ENCODE data around the gene PIGS.

The PIGS gene

DNA sequence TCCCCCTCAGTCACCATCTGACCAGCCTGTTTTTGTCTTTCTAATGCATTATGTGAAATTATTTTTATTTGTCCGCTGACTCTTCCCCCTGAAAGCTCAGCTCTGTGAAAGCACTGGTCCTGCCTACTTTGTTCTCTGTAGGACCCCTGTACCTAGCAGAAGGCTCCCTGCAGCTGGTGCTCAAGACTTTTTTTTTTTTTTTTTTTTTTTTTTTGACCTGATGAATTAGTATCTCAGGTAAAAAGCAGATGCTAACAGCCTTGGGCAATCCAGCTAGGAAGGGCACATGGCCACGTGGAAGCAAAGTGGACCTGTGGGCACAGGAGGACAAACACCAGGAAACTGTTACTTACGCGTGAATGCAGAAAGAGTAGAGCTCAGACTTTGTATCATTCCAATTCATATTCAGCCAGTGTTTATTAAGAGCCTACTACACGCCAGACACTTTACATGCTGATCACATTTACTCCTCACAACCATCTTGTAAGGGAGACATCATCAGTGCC lies 18.3 kb downstream of the PIGS start:
- Histone ChIP-seq H2BK5ac (ENCODE audit: low read length) (no peak overlapping the region), H3K4me3 (ENCODE audit: low read length in 2 of 2) (peak overlapping the region in 1 of 2 donors; percentile 67), H3K4me2 (ENCODE audit: insufficient read depth, low read length, poor library complexity, severe bottlenecking) (peak overlapping the region; percentile 57), H3K9ac (ENCODE audit: low read depth, low read length, poor library complexity) (no peak overlapping the region), H3K4ac (ENCODE audit: low read length) (no peak overlapping the region), H3K4me1 (ENCODE audit: control insufficient read depth in 2 of 2, insufficient read depth in 1 of 2, low read depth in 1 of 2, low read length in 2 of 2) (peaks cover 12 to 18% of the 10 kb centered on the region in 2 donors), H3K27ac (replicated peaks; ENCODE audit: low read length) (no peak overlapping the region), H3K9me3 (replicated peaks in 1 of 2; ENCODE audit: control insufficient read depth in 2 of 2, insufficient read depth in 1 of 2, low read depth in 1 of 2, low read length in 2 of 2) (no peaks in the 10 kb centered on the region), H3K79me1 (ENCODE audit: low read depth, low read length) (peaks cover 6% of the 10 kb centered on the region), H2BK120ac (ENCODE audit: low read depth, low read length) (no peak overlapping the region), H4K8ac (ENCODE audit: low read depth, low read length) (no peak overlapping the region), H3K36me3 (replicated peaks in 1 of 2; ENCODE audit: control insufficient read depth in 2 of 2, insufficient read depth in 2 of 2, low read length in 2 of 2) (peaks cover 20 to 50% of the 10 kb centered on the region in 2 donors), H3K14ac (ENCODE audit: low read length) (no peak overlapping the region), H3K18ac (ENCODE audit: low read length) (no peak overlapping the region), H2BK15ac (ENCODE audit: low read length) (no peak overlapping the region), H4K91ac (ENCODE audit: low read depth, low read length, poor library complexity) (no peak overlapping the region), H2AK5ac (ENCODE audit: low read depth, low read length) (no peak overlapping the region), H2AFZ (ENCODE audit: low read length) (peak overlapping the region; percentile 93), H3K27me3 (ENCODE audit: control insufficient read depth in 3 of 3, insufficient read depth in 3 of 3, low read depth in 1 of 3, low read length in 3 of 3) (no peaks in the 10 kb centered on the region), H3K23ac (ENCODE audit: low read depth, low read length, poor library complexity) (no peak overlapping the region), H2BK12ac (ENCODE audit: low read length) (no peak overlapping the region)
- WGBS, 2 donors (ENCODE audit: extremely low coverage in 2 of 2, insufficient read length in 2 of 2, insufficient replicate concordance in 1 of 2), result no CpG with 5 or more reads among the region's 5 CpGs
- DNase-seq (ENCODE audit: low spot score), result no peak

DNA sequence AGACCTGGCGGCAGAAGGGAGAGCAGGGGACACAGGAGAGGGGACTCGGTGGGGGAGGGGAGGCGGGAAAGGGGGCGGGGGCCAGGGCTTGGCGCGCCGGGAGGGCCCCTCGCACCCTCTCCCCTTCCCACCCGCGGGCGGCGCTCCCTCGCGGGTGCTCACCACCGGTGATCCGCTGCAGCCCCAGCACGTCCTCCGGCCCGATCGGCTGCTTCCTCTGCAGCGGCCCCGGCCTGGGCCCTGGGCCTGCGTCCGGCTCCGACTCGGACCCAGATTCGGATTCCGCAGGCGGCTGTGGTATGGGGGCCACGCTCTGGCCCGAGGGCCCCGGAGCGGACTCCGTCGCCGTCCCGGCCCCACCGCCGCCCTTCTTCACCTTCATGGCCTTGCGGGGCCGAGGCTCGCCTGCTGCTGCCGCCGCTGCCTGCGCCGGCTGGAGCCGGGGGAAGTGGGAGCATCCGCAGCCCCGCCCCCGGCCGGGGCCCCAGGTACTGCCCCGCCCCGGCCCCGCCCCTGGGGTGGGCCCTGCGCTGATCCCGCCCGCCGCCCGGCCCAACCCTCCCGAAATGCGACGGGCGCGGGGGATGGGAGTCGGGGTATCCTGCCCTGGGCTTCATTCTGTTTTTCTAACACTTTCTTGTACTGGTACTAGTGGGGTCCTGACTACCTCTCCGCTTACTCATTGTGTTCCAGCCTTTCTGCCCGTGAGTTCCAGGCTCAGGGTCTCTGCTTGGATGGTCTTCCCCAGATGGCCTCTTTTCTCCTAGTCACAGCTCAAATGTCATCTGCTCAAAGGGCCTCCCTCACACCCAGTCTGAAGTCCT lies 18.9 kb downstream of the PIGS start, which contains the start of gene UNC119:
Gene UNC119, minus strand, starts transcription at position 449 of the 824 bp plus-strand sequence. Its CDS starts 67 bp downstream, at position 382.
- Histone ChIP-seq H3K36me3 (replicated peaks in 1 of 2; ENCODE audit: control insufficient read depth in 2 of 2, insufficient read depth in 2 of 2, low read length in 2 of 2) (peaks cover 20 to 50% of the 10 kb centered on the region in 2 donors), H2BK12ac (ENCODE audit: low read length) (no peak within 1 kb of the TSS), H3K18ac (ENCODE audit: low read length) (peak within 1 kb of the TSS; percentile 98), H3K27me3 (ENCODE audit: control insufficient read depth in 3 of 3, insufficient read depth in 3 of 3, low read depth in 1 of 3, low read length in 3 of 3) (no peaks in the 10 kb centered on the region), H3K23ac (ENCODE audit: low read depth, low read length, poor library complexity) (peak within 1 kb of the TSS; percentile 77), H3K4me3 (ENCODE audit: low read length in 2 of 2) (peak within 1 kb of the TSS; percentile 67 to 87), H3K14ac (ENCODE audit: low read length) (peak within 1 kb of the TSS; percentile 65), H3K4me2 (ENCODE audit: insufficient read depth, low read length, poor library complexity, severe bottlenecking) (peak within 1 kb of the TSS; percentile 87), H3K9me3 (replicated peaks in 1 of 2; ENCODE audit: control insufficient read depth in 2 of 2, insufficient read depth in 1 of 2, low read depth in 1 of 2, low read length in 2 of 2) (no peaks in the 10 kb centered on the region), H3K4ac (ENCODE audit: low read length) (peak within 1 kb of the TSS; percentile 66), H3K4me1 (ENCODE audit: control insufficient read depth in 2 of 2, insufficient read depth in 1 of 2, low read depth in 1 of 2, low read length in 2 of 2) (peaks cover 12 to 18% of the 10 kb centered on the region in 2 donors), H3K79me1 (ENCODE audit: low read depth, low read length) (peaks cover 6% of the 10 kb centered on the region), H3K9ac (ENCODE audit: low read depth, low read length, poor library complexity) (peak within 1 kb of the TSS; percentile 89), H2BK15ac (ENCODE audit: low read length) (peak within 1 kb of the TSS; percentile 17), H3K27ac (replicated peaks; ENCODE audit: low read length) (no peak within 1 kb of the TSS), H2AFZ (ENCODE audit: low read length) (peak within 1 kb of the TSS; percentile 93), H2BK120ac (ENCODE audit: low read depth, low read length) (no peak within 1 kb of the TSS), H4K91ac (ENCODE audit: low read depth, low read length, poor library complexity) (no peak within 1 kb of the TSS), H2BK5ac (ENCODE audit: low read length) (no peak within 1 kb of the TSS), H2AK5ac (ENCODE audit: low read depth, low read length) (no peak within 1 kb of the TSS), H4K8ac (ENCODE audit: low read depth, low read length) (no peak within 1 kb of the TSS)
- peak; percentile 79 for DNase-seq (ENCODE audit: low spot score)
- WGBS, 2 donors (ENCODE audit: extremely low coverage in 2 of 2, insufficient read length in 2 of 2, insufficient replicate concordance in 1 of 2), result no CpG with 5 or more reads among the region's 67 CpGs

DNA sequence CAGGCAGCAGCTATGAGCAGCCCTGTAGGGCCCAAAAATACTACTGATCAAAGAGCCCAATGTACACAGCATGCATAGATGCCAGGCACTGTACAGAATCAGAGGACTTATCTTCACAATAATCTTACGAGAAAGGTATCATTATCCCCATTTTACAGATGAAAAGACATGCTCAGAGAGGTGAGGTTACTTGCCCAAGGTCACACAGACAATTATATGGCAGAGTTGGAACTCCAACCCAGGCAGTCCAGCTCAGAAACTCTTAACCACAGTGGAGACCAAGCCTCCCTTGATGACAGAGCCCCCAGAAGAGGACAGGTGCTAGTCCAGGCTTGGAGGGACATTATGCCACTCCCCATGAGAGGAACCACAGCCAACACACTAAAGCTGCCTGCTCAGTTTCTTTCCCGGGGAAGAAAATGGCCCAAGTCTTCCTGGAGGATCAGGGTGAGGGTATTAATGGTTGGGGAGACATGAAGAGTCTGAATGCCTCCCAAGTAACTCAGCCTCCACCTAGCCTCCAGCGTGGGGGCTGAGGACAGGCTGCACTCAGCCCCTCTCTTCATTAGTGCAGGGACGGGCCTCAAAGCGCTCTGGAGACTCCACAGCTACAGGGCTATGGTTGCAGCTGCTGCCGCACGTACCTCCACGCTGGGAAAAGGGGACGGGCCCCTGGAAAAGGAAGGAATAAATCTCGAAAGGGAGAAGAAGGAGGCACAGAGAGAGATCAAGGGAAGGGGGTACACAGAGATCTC lies 19.7 kb downstream of the PIGS start:
- no peak overlapping the region for H2BK12ac ChIP-seq (ENCODE audit: low read length)
- H2BK120ac ChIP-seq (ENCODE audit: low read depth, low read length), result no peak overlapping the region
- H3K4me3 ChIP-seq (ENCODE audit: low read length in 2 of 2), result peak overlapping the region; percentile 67 to 87
- peaks cover 6% of the 10 kb centered on the region for H3K79me1 ChIP-seq (ENCODE audit: low read depth, low read length)
- no peak overlapping the region for H4K8ac ChIP-seq (ENCODE audit: low read depth, low read length)
- peaks cover 12 to 18% of the 10 kb centered on the region in 2 donors for H3K4me1 ChIP-seq (ENCODE audit: control insufficient read depth in 2 of 2, insufficient read depth in 1 of 2, low read depth in 1 of 2, low read length in 2 of 2)
- peaks cover 20 to 50% of the 10 kb centered on the region in 2 donors for H3K36me3 ChIP-seq (replicated peaks in 1 of 2; ENCODE audit: control insufficient read depth in 2 of 2, insufficient read depth in 2 of 2, low read length in 2 of 2)
- H2AK5ac ChIP-seq (ENCODE audit: low read depth, low read length), result no peak overlapping the region
- peak overlapping the region; percentile 23 for H3K14ac ChIP-seq (ENCODE audit: low read length)
- H3K4me2 ChIP-seq (ENCODE audit: insufficient read depth, low read length, poor library complexity, severe bottlenecking), result peak overlapping the region; percentile 87
- no peak for DNase-seq (ENCODE audit: low spot score)
- WGBS, 2 donors (ENCODE audit: extremely low coverage in 2 of 2, insufficient read length in 2 of 2, insufficient replicate concordance in 1 of 2), result no CpG with 5 or more reads among the region's 10 CpGs
- H2BK5ac ChIP-seq (ENCODE audit: low read length), result no peak overlapping the region
- H2BK15ac ChIP-seq (ENCODE audit: low read length), result no peak overlapping the region
- no peak overlapping the region for H3K27ac ChIP-seq (replicated peaks; ENCODE audit: low read length)
- H3K9me3 ChIP-seq (replicated peaks in 1 of 2; ENCODE audit: control insufficient read depth in 2 of 2, insufficient read depth in 1 of 2, low read depth in 1 of 2, low read length in 2 of 2), result no peaks in the 10 kb centered on the region
- no peak overlapping the region for H3K4ac ChIP-seq (ENCODE audit: low read length)
- no peak overlapping the region for H4K91ac ChIP-seq (ENCODE audit: low read depth, low read length, poor library complexity)
- peak overlapping the region; percentile 89 for H3K9ac ChIP-seq (ENCODE audit: low read depth, low read length, poor library complexity)
- H3K18ac ChIP-seq (ENCODE audit: low read length), result no peak overlapping the region
- H3K23ac ChIP-seq (ENCODE audit: low read depth, low read length, poor library complexity), result peak overlapping the region; percentile 18
- H3K27me3 ChIP-seq (ENCODE audit: control insufficient read depth in 3 of 3, insufficient read depth in 3 of 3, low read depth in 1 of 3, low read length in 3 of 3), result no peaks in the 10 kb centered on the region
- peak overlapping the region; percentile 93 for H2AFZ ChIP-seq (ENCODE audit: low read length)

Measured in neuronal stem cell (in vitro differentiated cells).